ENCODE measurements around the gene CES3.

DNA sequence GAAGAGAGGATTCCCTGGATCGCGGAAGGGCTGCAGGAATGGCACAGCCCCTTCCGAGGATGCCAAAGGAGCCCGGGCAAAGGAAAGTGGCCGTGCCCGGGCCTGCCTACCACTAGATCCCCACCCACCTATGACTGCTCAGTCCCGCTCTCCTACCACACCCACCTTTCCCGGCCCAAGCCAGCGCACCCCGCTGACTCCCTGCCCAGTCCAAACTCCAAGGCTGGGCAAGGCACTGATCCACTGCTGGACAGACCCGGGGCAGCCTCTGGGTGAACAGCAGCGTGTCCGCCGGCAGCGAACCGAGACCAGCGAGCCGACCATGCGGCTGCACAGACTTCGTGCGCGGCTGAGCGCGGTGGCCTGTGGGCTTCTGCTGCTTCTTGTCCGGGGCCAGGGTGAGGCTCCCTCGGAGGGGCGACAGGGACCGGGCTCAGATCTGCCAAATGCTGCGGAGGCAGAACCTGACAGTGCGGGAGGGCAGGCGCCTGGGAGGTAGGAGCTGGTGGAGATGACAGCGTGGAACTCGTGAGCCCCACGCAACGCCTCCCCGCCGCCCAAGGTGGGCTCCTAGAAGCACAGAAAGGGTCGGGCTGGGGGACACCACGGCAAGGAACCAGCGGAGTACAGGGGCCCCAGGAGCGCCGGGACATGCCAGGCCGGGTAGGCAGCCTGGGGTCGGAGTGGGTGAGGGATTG, 25.6 kb upstream of the CES3 start, which contains the start of gene CES2:
- no peak for TF ChIP-seq CTCF (IDR thresholded peaks at IDR 0.05)
- TF ChIP-seq POLR2AphosphoS5 (IDR thresholded peaks at IDR 0.05) = no peak
- TF ChIP-seq POLR2A (IDR thresholded peaks at IDR 0.05) = no peak
- no peak for TF ChIP-seq EP300 (IDR thresholded peaks at IDR 0.05)
